Activated CD4-positive, alpha-beta T cell treated with anti-CD3 and anti-CD28 coated beads for 36 hours (primary cell): Measurements from ENCODE around the gene USP46. TPM values are rescaled to one million over a fixed set of nuclear protein-coding genes. Genes with fewer than 3 reads are reported as not detected.
A peak's percentile ranks its signal among the peaks of the same experiment; 100 is the strongest.

Experiments
- ATAC-seq: fragments of 200-7000 bp; cut with Tn5 transposase; one replicate; pipeline ENCODE4 v1.10.0; 2021; ENCODE audit warnings: mild to moderate bottlenecking, moderate library complexity
- CTCF ChIA-PET: fragments of 350-600 bp; sonication (Branson Sonifier 250); formaldehyde crosslinking; loops from one replicate; lab custom pipeline; 2021; ENCODE audit warnings: antibody characterized with exemption; lab: Charles Lee
- POLR2A ChIA-PET: fragments of 350-600 bp; sonication (Branson Sonifier 250); formaldehyde crosslinking; loops from one replicate; lab custom pipeline; 2021; ENCODE audit warnings: antibody characterized with exemption, inconsistent platforms; lab: Charles Lee
- DNase-seq: peaks from one replicate; pipeline ENCODE4 v3.0.0-alpha.2; 2020
- H3K27ac Mint-ChIP-seq: one replicate; pipeline ENCODE4 v1.8.0; 2021; ENCODE audit warnings: mixed read lengths
- H3K27me3 Mint-ChIP-seq: one replicate; pipeline ENCODE4 v1.8.0; 2021; ENCODE audit warnings: mixed read lengths
- H3K36me3 Mint-ChIP-seq: one replicate; pipeline ENCODE4 v1.8.0; 2021; ENCODE audit warnings: low read depth, mixed read lengths
- H3K4me1 Mint-ChIP-seq: one replicate; pipeline ENCODE4 v1.8.0; 2021; ENCODE audit warnings: mixed read lengths
- H3K4me3 Mint-ChIP-seq: one replicate; pipeline ENCODE4 v1.8.0; 2021; ENCODE audit warnings: mild to moderate bottlenecking, moderate library complexity, mixed read lengths
- H3K9me3 Mint-ChIP-seq: one replicate; pipeline ENCODE4 v1.8.0; 2021; ENCODE audit warnings: low read depth, mixed read lengths
- intact Hi-C, 2 experiments: fragments of 100-400 bp; cut with DNase I in 1 of 2; cut with micrococcal nuclease in 1 of 2; formaldehyde crosslinking; loops; one replicate each; pipeline versions ENCODE4 v1.14.2 to v1.15.1; 2022 to 2024; cut with DNase I, micrococcal nuclease
- total RNA-seq, 2 experiments: library from RNA; stranded (reverse); gene quantifications; one replicate each; pipeline ENCODE4 v1.2.3, GENCODE V29; 2021

Gene USP46
- total RNA-seq, 2 experiments from 2014 or later, result 4.3 to 5.4 TPM

GRCh38 chr4:52657292-52657617 lies 1.8 kb downstream of the USP46 start:
- no peak overlapping the region for H3K4me3 Mint-ChIP-seq

GRCh38 chr4:52655506-52655905 lies 3.6 kb downstream of the USP46 start:
- H3K9me3 Mint-ChIP-seq, result peaks cover 6% of the 10 kb centered on the region
- DNase-seq (no peak), ATAC-seq (no peak)
- ChIA-PET POLR2A (no interaction called here), CTCF (no interaction called here)
- H3K4me3 Mint-ChIP-seq, result no peak overlapping the region
- peaks cover 14% of the 10 kb centered on the region for H3K36me3 Mint-ChIP-seq
- intact Hi-C loops, result loop anchor here in 1 of 2 experiments (5.0 kb wide), 1 partner anchor 57 kb away; no protein-coding TSS in a partner anchor
- H3K27me3 Mint-ChIP-seq, result peaks cover 5% of the 10 kb centered on the region
- H3K4me1 Mint-ChIP-seq, result peaks cover 20% of the 10 kb centered on the region
- no peak overlapping the region for H3K27ac Mint-ChIP-seq

More at GRCh38 chr4:52657292-52657617, 1.8 kb downstream of the USP46 start:
- CTCF ChIA-PET, result interaction anchor here (1.1 kb wide), 1 partner anchor 8 kb away, joined by 4 read pairs; no protein-coding TSS in a partner anchor
- Mint-ChIP-seq H3K36me3 (peaks cover 14% of the 10 kb centered on the region), H3K27ac (no peak overlapping the region), H3K9me3 (peaks cover 6% of the 10 kb centered on the region), H3K4me1 (peaks cover 18% of the 10 kb centered on the region), H3K27me3 (peaks cover 12% of the 10 kb centered on the region)
- no peak for ATAC-seq
- no peak for DNase-seq
- intact Hi-C loops, result loop anchor here in 1 of 2 experiments (5.0 kb wide), 1 partner anchor 55 kb away; no protein-coding TSS in a partner anchor
- POLR2A ChIA-PET, result no interaction called here

- H3K36me3 Mint-ChIP-seq, result peaks cover 14% of the 10 kb centered on the region
- DNase-seq (no peak), ATAC-seq (no peak)
- intact Hi-C loops, result no loop called here
- POLR2A ChIA-PET, result no interaction called here
- CTCF ChIA-PET, result no interaction called here
- no peaks in the 10 kb centered on the region for H3K27me3 Mint-ChIP-seq
- no peak overlapping the region for H3K27ac Mint-ChIP-seq
- no peak overlapping the region for H3K4me3 Mint-ChIP-seq
- peaks cover 20% of the 10 kb centered on the region for H3K4me1 Mint-ChIP-seq
- peaks cover 6% of the 10 kb centered on the region for H3K9me3 Mint-ChIP-seq
Measured at GRCh38 chr4:52651996-52652672, 7.0 kb downstream of the USP46 start.

GRCh38 chr4:52648836-52649235 lies 10.3 kb downstream of the USP46 start:
- POLR2A ChIA-PET, result no interaction called here
- peaks cover 4% of the 10 kb centered on the region for H3K9me3 Mint-ChIP-seq
- no peak overlapping the region for H3K4me3 Mint-ChIP-seq
- peaks cover 17% of the 10 kb centered on the region for H3K4me1 Mint-ChIP-seq
- DNase-seq (peak; percentile 22), ATAC-seq (peak; percentile 55)
- H3K27ac Mint-ChIP-seq, result no peak overlapping the region
- no peaks in the 10 kb centered on the region for H3K27me3 Mint-ChIP-seq
- intact Hi-C loops, result no loop called here
- H3K36me3 Mint-ChIP-seq, result peaks cover 10% of the 10 kb centered on the region
- CTCF ChIA-PET, result interaction anchor here (0.6 to 1.2 kb wide), 2 partner anchors 9 to 592 kb away, joined by 3 to 4 read pairs; no protein-coding TSS in a partner anchor

GRCh38 chr4:52646741-52647140 lies 12.4 kb downstream of the USP46 start:
- no peak for DNase-seq
- intact Hi-C loops, result no loop called here
- ATAC-seq, result no peak
- ChIA-PET POLR2A (no interaction called here), CTCF (no interaction called here)
- H3K27me3 Mint-ChIP-seq, result no peaks in the 10 kb centered on the region
- peaks cover 23% of the 10 kb centered on the region for H3K4me1 Mint-ChIP-seq
- H3K36me3 Mint-ChIP-seq, result peaks cover 4% of the 10 kb centered on the region
- H3K4me3 Mint-ChIP-seq, result no peak overlapping the region
- no peak overlapping the region for H3K27ac Mint-ChIP-seq
- H3K9me3 Mint-ChIP-seq, result no peaks in the 10 kb centered on the region

- CTCF ChIA-PET, result no interaction called here
- H3K27ac Mint-ChIP-seq, result no peak overlapping the region
Measured at GRCh38 chr4:52646096-52646495, 13.0 kb downstream of the USP46 start.

GRCh38 chr4:52645300-52645699 lies 13.8 kb downstream of the USP46 start:
- intact Hi-C loops, result no loop called here
- Mint-ChIP-seq H3K4me1 (peaks cover 28% of the 10 kb centered on the region), H3K27me3 (no peaks in the 10 kb centered on the region), H3K4me3 (no peak overlapping the region), H3K36me3 (peaks cover 2% of the 10 kb centered on the region), H3K9me3 (no peaks in the 10 kb centered on the region), H3K27ac (no peak overlapping the region)
- ChIA-PET POLR2A (no interaction called here), CTCF (interaction anchor here (0.9 kb wide), 1 partner anchor 9 kb away, joined by 4 read pairs; no protein-coding TSS in a partner anchor)
- ATAC-seq, result no peak
- no peak for DNase-seq

More at GRCh38 chr4:52646096-52646495, 13.0 kb downstream of the USP46 start:
- no peaks in the 10 kb centered on the region for H3K9me3 Mint-ChIP-seq
- no peak overlapping the region for H3K4me3 Mint-ChIP-seq
- ATAC-seq, result no peak
- H3K4me1 Mint-ChIP-seq, result peaks cover 28% of the 10 kb centered on the region
- DNase-seq, result no peak
- no peaks in the 10 kb centered on the region for H3K27me3 Mint-ChIP-seq
- POLR2A ChIA-PET, result no interaction called here
- peaks cover 4% of the 10 kb centered on the region for H3K36me3 Mint-ChIP-seq
- intact Hi-C loops, result no loop called here

- no peak for DNase-seq
- Mint-ChIP-seq H3K27ac (no peak overlapping the region), H3K4me3 (no peak overlapping the region), H3K27me3 (no peaks in the 10 kb centered on the region), H3K9me3 (no peaks in the 10 kb centered on the region), H3K4me1 (peaks cover 23% of the 10 kb centered on the region), H3K36me3 (no peaks in the 10 kb centered on the region)
- intact Hi-C loops, result no loop called here
- CTCF ChIA-PET, result no interaction called here
- POLR2A ChIA-PET, result no interaction called here
- no peak for ATAC-seq
Measured at GRCh38 chr4:52643785-52644244, 15.3 kb downstream of the USP46 start.

- Mint-ChIP-seq H3K36me3 (no peaks in the 10 kb centered on the region), H3K9me3 (no peaks in the 10 kb centered on the region), H3K27ac (no peak overlapping the region), H3K27me3 (no peaks in the 10 kb centered on the region), H3K4me1 (peaks cover 19% of the 10 kb centered on the region), H3K4me3 (no peak overlapping the region)
- DNase-seq (no peak), ATAC-seq (no peak)
- CTCF ChIA-PET, result interaction anchor here (1.2 kb wide), 1 partner anchor 98 kb away, joined by 3 read pairs; no protein-coding TSS in a partner anchor
- intact Hi-C loops, result no loop called here
- POLR2A ChIA-PET, result no interaction called here
Measured at GRCh38 chr4:52643190-52643589, 15.9 kb downstream of the USP46 start.

- ChIA-PET CTCF (interaction anchor here (1.2 kb wide), 1 partner anchor 97 kb away, joined by 3 read pairs; no protein-coding TSS in a partner anchor), POLR2A (no interaction called here)
- Mint-ChIP-seq H3K27me3 (no peaks in the 10 kb centered on the region), H3K4me3 (no peak overlapping the region), H3K4me1 (peaks cover 18% of the 10 kb centered on the region), H3K27ac (no peak overlapping the region), H3K36me3 (no peaks in the 10 kb centered on the region), H3K9me3 (no peaks in the 10 kb centered on the region)
- intact Hi-C loops, result no loop called here
- DNase-seq (peak; percentile 16), ATAC-seq (peak; percentile 93)
Measured at GRCh38 chr4:52641854-52642563, 17.1 kb downstream of the USP46 start.

- peaks cover 18% of the 10 kb centered on the region for H3K4me1 Mint-ChIP-seq
- no peaks in the 10 kb centered on the region for H3K27me3 Mint-ChIP-seq
- DNase-seq (no peak), ATAC-seq (no peak)
- no peaks in the 10 kb centered on the region for H3K36me3 Mint-ChIP-seq
- ChIA-PET CTCF (interaction anchor here (0.7 kb wide), 1 partner anchor 270 kb away, joined by 3 read pairs; no protein-coding TSS in a partner anchor), POLR2A (no interaction called here)
- no peak overlapping the region for H3K4me3 Mint-ChIP-seq
- no peak overlapping the region for H3K27ac Mint-ChIP-seq
- H3K9me3 Mint-ChIP-seq, result no peaks in the 10 kb centered on the region
- intact Hi-C loops, result no loop called here
Measured at GRCh38 chr4:52640808-52641565, 18.1 kb downstream of the USP46 start.
